HepG2 (cell line): Measurements from ENCODE around the gene KMT2B. TPM values are rescaled to one million over a fixed set of nuclear protein-coding genes. Genes with fewer than 3 reads are reported as not detected.

Experiments used
- GABPA ChIP-seq, 2 experiments: IDR thresholded peaks; 2 replicates each; pipeline ENCODE4 v1.6.1; 2011 to 2016; ENCODE audit warnings: low read depth in 2 of 2, low read length in 1 of 2, missing biosample characterization in 1 of 2, missing genetic modification characterization in 1 of 2
- HOXA3 ChIP-seq: sonication (generic); formaldehyde crosslinking; IDR thresholded peaks from 2 replicates; pipeline ENCODE4 v1.5.0; 2020; ENCODE audit warnings: missing genetic modification reagents
- KLF11 ChIP-seq: IDR thresholded peaks from 2 replicates; pipeline ENCODE4 v1.6.1; 2016; ENCODE audit warnings: missing compliant biosample characterization
- MIER3 ChIP-seq: IDR thresholded peaks from 2 replicates; pipeline ENCODE4 v1.6.1; 2016; ENCODE audit warnings: missing compliant biosample characterization, borderline replicate concordance
- PAXIP1 ChIP-seq: sonication (generic); formaldehyde crosslinking; conservative IDR thresholded peaks from 2 replicates; pipeline ENCODE4 v1.4.0; 2020; ENCODE audit warnings: mild to moderate bottlenecking, missing genetic modification reagents, moderate library complexity
- PHF8 ChIP-seq: sonication (generic); formaldehyde crosslinking; IDR thresholded peaks from 2 replicates; pipeline ENCODE4 v1.5.0; 2020; ENCODE audit warnings: missing genetic modification reagents
- RXRA ChIP-seq: sonication (generic); formaldehyde crosslinking; IDR thresholded peaks from 2 replicates; pipeline ENCODE4 v1.5.1; 2020; ENCODE audit warnings: missing genetic modification reagents
- SKI ChIP-seq: fragments of 450-650 bp; IDR thresholded peaks from one replicate; pipeline ENCODE4 v1.6.1; 2018; ENCODE audit warnings: mild to moderate bottlenecking; ENCODE audit not compliant: partially characterized antibody
- TFAP4 ChIP-seq: sonication (generic); IDR thresholded peaks from 2 replicates; pipeline ENCODE4 v1.6.1; 2016; ENCODE audit warnings: low read depth, borderline replicate concordance
- THAP11 ChIP-seq: IDR thresholded peaks from 2 replicates; pipeline ENCODE4 v1.6.1; 2016; ENCODE audit warnings: missing biosample characterization, missing genetic modification reagents
- ZBTB7B ChIP-seq: sonication (generic); formaldehyde crosslinking; IDR thresholded peaks from 2 replicates; pipeline ENCODE4 v1.4.0; 2020; ENCODE audit warnings: missing genetic modification reagents
- ZNF687 ChIP-seq: sonication (generic); formaldehyde crosslinking; IDR thresholded peaks from 2 replicates; pipeline ENCODE4 v1.5.1; 2020; ENCODE audit warnings: mild to moderate bottlenecking, missing genetic modification reagents, moderate library complexity
- polyA plus RNA-seq, 8 experiments: library from polyadenylated mRNA; depleted of rRNA in 3 of 8; stranded (reverse) in 7 of 8; unstranded in 1 of 8; fragments of >200 nt; fragmentation: Illumina TruSeq in 4 of 8; extraction: Trizol in 4 of 8; gene quantifications; 2 replicates each; pipeline versions ENCODE4 v1.2.1 to v1.2.3, GENCODE V29; 2011 to 2016; ENCODE audit warnings: low read depth in 4 of 8, missing spikeins in 1 of 8, mixed read lengths in 1 of 8; ENCODE audit not compliant: insufficient read depth in 1 of 8
- total RNA-seq, 5 experiments: library from RNA; depleted of rRNA; stranded (reverse); fragments of >200 nt; fragmentation: Illumina TruSeq; extraction: Trizol; gene quantifications; 2 replicates each; pipeline ENCODE4 v1.2.3, GENCODE V29; 2016; ENCODE audit warnings: low read depth in 1 of 5
- TF ChIP-seq, protein P1 (sequence below): sonication (generic); formaldehyde crosslinking; IDR thresholded peaks from 2 replicates; pipeline ENCODE4 v1.8.0; 2022; ENCODE audit warnings: low read depth, missing genetic modification reagents
- TF ChIP-seq, protein P2 (sequence below): sonication (generic); formaldehyde crosslinking; conservative IDR thresholded peaks from 2 replicates; pipeline ENCODE4 v1.8.0; 2022; ENCODE audit warnings: mild to moderate bottlenecking, moderate library complexity, missing genetic modification reagents

Gene KMT2B
- total and polyA plus RNA-seq, 2 of the 13 experiments (the other 11 are each of a cell fraction or from before 2014, with no cell fraction given), result 6.2 to 16.9 TPM

DNA sequence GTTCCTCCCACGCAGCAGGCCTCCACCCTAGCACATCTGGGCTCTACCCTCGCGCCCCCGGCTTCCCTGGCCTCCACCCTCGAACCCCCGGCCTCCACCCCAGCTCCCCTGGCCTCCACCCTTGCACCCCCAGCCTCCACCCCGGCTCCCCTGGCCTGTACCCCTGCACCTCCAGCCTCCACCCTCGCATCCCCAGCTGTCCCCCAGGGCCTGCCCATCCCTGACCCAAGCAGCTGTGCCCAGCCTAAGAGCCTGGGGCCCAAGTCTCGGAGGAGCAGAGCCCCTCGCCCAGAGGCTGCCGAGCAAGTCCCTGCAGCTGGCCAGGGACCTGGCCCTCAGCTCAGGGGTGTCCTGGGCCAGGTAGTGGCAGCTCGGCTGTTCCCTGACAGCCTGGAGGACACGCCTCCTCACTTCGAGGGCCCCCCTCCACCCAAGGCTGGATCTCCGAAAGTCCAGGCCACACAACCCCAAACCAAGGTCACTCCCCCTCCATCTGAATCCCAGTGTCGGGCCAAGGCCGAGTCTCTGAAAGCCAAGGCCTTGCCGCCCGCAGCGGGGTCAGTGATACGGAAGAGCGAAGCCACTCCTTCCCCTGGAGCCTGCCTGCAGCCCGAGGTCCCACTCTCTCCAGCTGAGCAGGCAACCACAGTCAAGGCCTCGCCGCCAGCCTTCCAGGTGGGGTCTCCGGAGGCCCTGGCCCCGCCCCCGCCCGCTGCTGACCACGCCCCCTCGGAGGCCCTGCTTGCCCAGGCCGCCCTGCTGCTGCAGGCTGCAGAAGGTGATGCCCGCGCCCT lies 49.7 kb downstream of the KMT2B start (continued):
- TF ChIP-seq, protein P1, sequence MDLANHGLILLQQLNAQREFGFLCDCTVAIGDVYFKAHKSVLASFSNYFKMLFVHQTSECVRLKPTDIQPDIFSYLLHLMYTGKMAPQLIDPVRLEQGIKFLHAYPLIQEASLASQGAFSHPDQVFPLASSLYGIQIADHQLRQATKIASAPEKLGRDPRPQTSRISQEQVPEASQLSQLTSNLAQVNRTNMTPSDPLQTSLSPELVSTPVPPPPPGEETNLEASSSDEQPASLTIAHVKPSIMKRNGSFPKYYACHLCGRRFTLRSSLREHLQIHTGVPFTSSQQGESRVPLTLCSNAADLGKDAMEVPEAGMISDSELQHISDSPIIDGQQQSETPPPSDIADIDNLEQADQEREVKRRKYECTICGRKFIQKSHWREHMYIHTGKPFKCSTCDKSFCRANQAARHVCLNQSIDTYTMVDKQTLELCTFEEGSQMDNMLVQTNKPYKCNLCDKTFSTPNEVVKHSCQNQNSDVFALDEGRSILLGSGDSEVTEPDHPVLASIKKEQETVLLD (CRISPR knock-in tag), result no peak
- peak; percentile 61 for TF ChIP-seq SKI
- TF ChIP-seq GABPA (IDR thresholded peaks at IDR 0.05; ENCODE audit: low read depth, low read length), result no peak
- no peak for TF ChIP-seq GABPA (CRISPR knock-in tag; IDR thresholded peaks at IDR 0.05; ENCODE audit: low read depth)
- TF ChIP-seq, protein P2, sequence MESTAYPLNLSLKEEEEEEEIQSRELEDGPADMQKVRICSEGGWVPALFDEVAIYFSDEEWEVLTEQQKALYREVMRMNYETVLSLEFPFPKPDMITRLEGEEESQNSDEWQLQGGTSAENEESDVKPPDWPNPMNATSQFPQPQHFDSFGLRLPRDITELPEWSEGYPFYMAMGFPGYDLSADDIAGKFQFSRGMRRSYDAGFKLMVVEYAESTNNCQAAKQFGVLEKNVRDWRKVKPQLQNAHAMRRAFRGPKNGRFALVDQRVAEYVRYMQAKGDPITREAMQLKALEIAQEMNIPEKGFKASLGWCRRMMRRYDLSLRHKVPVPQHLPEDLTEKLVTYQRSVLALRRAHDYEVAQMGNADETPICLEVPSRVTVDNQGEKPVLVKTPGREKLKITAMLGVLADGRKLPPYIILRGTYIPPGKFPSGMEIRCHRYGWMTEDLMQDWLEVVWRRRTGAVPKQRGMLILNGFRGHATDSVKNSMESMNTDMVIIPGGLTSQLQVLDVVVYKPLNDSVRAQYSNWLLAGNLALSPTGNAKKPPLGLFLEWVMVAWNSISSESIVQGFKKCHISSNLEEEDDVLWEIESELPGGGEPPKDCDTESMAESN, result no peak
- TF ChIP-seq PAXIP1 (CRISPR knock-in tag), result peak; percentile 66
- TF ChIP-seq KLF11, result no peak
- peak; percentile 25; the same call in 1 of the 2 replicates for TF ChIP-seq HOXA3 (CRISPR knock-in tag)
- peak; percentile 27; the same call in 1 of the 2 replicates for TF ChIP-seq TFAP4
- peak; percentile 56 for TF ChIP-seq THAP11 (CRISPR knock-in tag)
- TF ChIP-seq RXRA, result peak; percentile 56; the same call in 1 of the 2 replicates
- peak; percentile 61; the same call in 1 of the 2 replicates for TF ChIP-seq ZBTB7B (CRISPR knock-in tag)
- peak; percentile 46 for TF ChIP-seq PHF8
- TF ChIP-seq MIER3 (CRISPR knock-in tag), result 0 out of 2 replicates have a peak, but pooled peaks have one; percentile 39
- TF ChIP-seq ZNF687, result peak; percentile 73
